GM18861 (cell line): Measurements from ENCODE around the gene ATP1A3.
"Not testable (repeated sequence)": the region's sequence is repeated elsewhere in the genome, so short reads cannot be mapped to it uniquely, and the experiment has no call there.

Experiments used
- ATAC-seq: cut with Tn5 transposase; IDR thresholded peaks from one replicate; pipeline ENCODE4 v1.9.1; 2021; ENCODE audit not compliant: unreplicated experiment

The ATP1A3 gene

DNA sequence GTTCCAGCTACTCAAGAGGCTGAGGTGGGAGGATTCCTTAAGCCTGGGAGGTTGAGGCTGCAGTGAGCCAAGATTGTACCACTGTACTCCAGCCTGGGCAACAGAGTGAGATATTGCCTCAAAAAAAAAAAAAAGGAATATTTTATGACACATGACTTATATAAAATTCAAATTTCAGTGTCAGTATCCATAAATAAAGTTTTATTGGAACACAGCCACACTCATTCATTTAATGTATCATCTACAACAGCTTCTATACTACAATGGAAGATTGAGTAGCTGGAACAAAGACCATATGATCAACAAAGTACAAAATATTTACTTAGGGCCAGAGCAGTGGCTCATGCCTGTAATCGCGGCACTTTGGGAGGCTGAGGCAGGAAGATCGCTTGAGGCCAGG lies 18.7 kb upstream of the ATP1A3 start:
- not testable (repeated sequence) for ATAC-seq

- no peak for ATAC-seq
Observed at GRCh38 chr19:42010245-42011126, 16.5 kb upstream of the ATP1A3 start.

- ATAC-seq, result no peak
Observed at GRCh38 chr19:42006569-42006968, 12.5 kb upstream of the ATP1A3 start.

DNA sequence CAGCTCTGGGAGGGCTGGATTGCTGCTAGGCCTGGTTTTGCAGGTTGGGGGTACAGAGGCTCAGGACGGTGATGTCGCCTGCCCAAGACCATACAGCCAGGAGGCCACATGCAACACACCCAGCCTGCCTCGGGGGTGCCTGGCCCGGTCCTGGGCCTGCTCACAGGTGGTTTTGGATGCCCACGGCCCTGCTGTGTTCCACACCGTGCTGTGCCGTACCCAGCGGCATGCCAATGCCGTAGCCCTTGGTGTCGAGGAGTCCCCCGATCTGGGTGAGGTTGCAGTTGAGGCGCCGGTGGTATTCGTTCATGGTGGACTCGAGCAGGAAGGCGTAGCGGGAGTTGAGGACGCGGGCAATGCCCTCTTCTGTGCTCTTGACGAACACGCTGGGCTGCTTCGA lies 11.5 kb upstream of the ATP1A3 start:
- ATAC-seq, result no peak

DNA sequence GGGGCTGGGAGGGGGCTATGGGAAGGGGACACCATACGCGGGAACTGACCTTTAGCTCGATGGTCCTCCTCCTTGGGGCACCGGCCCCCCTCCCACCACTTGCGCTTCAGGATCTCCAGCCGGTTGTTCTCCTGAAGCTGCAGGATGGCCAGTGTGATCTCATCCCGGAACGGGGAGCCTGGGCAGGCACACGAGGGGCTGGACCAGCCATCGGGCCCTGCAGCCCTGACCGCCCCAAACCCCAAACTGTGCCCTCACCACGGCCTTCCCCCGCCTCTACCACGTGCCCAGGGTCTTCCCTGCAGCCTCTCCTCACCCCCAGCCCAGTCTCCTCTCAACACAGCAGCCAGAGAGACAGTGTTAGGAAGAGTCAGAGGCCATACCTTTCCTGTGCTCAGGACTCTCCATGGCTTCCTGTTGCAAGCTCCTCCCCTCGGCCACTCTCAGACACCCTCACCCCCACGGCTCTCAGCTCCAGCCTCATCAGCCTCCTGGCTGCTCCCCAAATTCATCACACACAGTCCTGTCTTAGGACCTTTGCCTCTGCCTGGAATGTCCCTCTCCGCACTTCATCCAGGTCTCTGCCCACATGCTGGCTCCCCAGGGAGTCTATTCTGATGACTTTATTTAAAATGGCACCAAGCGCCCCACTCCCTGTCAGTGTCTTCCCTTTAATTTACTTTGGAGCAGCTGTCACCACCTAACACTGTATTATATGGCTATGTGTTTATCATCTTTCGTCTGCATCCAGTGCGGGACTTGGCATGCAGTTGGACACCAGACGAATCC lies 9.7 kb upstream of the ATP1A3 start:
- no peak for ATAC-seq

- no peak for ATAC-seq
Observed at GRCh38 chr19:41999878-42000208, 5.8 kb upstream of the ATP1A3 start.

DNA sequence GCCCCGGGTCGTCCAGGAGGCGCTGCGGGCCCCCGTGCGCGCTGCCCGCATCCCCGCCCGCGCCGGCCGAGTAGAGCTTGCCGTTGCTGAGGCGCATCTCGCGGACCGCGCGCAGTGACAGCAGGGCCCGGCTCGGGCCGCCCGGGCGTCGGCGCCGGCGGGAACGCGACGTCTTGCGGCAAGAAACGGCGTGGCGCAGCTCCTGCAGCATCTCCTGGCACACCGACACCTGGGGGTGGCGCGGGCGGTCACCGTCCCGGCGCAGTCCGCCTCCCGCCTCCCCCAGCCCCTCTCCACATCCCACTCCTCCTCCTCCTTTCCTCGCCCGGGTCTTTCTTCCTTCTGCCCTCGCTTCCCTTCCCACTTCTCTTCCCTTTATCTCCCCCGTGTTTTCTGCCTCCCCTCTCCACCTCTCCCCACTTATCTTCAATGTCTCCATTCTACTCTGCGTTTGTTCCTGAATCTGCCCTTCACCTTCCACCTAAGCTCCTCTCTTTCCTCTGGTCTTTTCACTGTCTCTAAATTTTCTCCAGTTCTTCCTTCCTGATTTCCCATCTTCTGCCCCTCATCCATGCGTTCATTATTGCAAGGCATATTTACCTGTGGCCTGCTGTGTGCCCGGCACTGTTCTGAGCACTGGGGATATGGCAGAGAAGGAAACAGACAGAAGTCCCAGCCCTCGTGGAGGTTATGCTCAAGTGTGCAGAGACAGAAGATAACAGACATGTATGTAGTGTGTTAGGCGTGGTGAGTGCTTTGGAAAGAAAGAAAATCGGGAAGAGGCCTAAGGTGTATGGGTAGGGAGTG lies 5.2 kb upstream of the ATP1A3 start:
- no peak for ATAC-seq

GRCh38 chr19:41998246-41999020 lies 4.4 kb upstream of the ATP1A3 start:
- ATAC-seq, result no peak

DNA sequence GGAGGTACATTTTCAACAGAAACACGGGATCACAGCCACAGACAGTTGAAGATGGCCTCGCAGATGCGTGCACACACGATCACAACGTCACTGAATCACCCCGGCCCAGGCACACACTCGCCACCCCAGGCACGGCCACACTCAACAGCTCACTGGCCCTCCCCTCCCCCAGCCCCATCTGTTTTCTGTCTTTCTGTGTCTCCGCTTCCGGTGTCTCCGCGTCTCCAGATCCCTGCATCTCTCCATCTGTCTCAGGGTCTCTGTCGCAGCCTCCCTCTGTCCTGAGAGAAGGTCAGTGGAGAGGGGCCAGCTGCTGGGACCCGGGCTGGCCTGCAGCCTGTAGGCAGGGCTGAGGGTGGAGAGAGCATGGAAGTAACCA lies 3.8 kb upstream of the ATP1A3 start:
- ATAC-seq, result no peak

- no peak for ATAC-seq
Observed at GRCh38 chr19:41997121-41997850, 3.3 kb upstream of the ATP1A3 start.

- ATAC-seq, result no peak
Observed at GRCh38 chr19:41995959-41996797, 2.1 kb upstream of the ATP1A3 start.

GRCh38 chr19:41994994-41995958 lies 1.2 kb upstream of the ATP1A3 start:
- ATAC-seq, result no peak

DNA sequence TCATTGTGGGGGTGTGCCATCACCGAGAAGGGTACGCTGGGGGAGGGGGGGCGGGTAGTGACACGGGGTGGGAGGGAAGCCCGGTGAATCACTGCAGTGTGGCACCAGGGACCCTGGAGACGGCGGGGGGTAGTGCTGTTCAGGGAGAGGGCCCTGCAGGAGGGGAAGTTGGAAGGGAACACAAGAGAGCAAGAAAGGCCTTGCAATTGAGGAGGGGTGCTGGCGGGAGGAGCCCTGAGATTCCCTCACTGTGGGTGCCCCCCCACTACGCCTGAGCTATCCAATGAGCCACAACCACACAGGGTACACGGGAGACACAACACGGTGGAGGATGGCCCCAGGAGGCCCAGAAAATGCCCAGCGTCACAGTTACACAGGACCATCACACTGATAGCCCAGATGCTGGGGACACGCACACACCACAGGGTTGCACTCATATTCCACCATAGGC lies 516 bp upstream of the ATP1A3 start:
- no peak for ATAC-seq

DNA sequence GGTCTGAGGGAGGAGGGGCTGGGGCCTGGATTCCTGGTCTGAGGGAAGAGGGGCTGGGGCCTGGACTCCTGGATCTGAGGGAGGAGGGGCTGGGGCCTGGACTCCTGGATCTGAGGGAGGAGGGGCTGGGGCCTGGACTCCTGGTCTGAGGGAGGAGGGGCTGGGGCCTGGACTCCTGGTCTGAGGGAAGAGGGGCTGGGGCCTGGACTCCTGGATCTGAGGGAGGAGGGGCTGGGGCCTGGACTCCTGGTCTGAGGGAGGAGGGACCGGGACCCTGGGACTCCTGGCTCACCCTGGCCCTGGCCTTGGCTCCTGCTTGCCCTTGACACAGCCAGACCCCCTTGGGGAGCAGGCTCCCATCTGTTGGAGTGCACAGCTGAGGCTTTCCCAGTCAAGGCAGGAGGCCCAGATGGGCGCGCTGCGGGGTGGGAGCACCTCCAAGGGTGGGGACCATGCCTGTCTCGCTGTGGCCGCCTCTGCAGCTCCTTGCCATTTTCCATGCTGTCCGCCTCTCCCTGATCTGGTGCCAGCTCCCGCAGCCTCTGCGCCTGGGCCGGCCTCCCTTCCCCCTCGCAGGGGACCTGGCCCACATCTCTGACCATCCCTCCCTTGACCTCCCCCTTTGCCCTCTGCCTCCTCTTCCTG lies 2.0 kb downstream of the ATP1A3 start:
- not testable (repeated sequence) for ATAC-seq

DNA sequence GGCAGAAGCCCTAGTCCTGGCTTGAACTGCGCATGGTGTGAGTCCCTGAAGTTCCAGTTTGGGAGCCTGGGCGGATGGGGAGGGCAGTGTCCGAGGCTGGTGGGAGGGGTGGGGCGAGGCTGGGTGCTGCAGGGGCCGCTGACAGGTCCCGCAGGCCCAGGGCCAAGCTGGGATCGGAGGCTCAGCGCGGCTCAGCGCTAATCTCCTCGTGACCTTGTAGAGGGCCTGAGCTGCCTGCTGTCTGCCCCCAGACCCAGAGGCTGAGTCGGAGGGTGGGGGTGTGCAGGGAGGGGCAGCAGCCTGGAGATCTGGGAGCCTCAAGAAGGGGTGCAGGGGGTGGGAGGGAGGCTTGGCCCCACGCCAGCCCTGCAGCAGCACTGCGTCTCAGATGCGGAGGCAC lies 3.0 kb downstream of the ATP1A3 start:
- ATAC-seq, result no peak

DNA sequence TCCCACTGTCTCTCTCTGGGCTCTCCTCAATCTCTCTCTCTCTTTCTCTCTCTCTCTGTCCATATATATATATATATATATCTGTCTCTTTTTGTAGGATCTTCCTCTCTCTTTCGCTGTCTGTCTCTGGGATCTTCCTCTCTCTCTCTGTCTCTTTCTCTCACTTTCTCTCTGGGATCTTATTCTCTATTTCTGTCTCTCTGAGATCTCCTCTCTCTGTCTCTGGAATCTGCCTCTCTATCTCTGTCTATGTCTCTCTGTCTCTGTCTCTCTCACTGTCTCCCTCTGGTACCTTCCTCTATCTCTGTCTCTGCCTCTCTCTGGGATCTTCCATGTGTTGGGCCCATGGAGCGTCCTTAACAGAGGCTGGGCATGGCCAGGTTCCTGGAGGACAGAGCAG lies 3.4 kb downstream of the ATP1A3 start:
- no peak for ATAC-seq

GRCh38 chr19:41990028-41990427 lies 4.0 kb downstream of the ATP1A3 start:
- ATAC-seq, result no peak
